ENCODE results near the gene SEL1L3. TPM values are rescaled to one million over a fixed set of nuclear protein-coding genes. Genes with fewer than 3 reads are reported as not detected.

The SEL1L3 gene
- polyA plus RNA-seq, 1 of the 3 experiments (the other 2 are of a cell fraction): 2.2 TPM

GRCh38 chr4:25725870-25726269, 136.9 kb downstream of the SEL1L3 start:
- Histone ChIP-seq H3K27me3 (ENCODE audit: insufficient read depth) (no peaks in the 10 kb centered on the region; the same call in 1 of the 2 replicates), H3K9ac (no peak overlapping the region), H3K36me3 (replicated peaks in 1 of 2; ENCODE audit: control insufficient read depth in 1 of 2, insufficient read depth in 2 of 2, low read length in 1 of 2) (no peaks in the 10 kb centered on the region), H3K79me2 (ENCODE audit: insufficient read depth) (no peaks in the 10 kb centered on the region), H3K4me2 (no peak overlapping the region), H3K27ac (ENCODE audit: low read depth in 2 of 2, low read length in 1 of 2) (no peak overlapping the region), H3K4me3 (ENCODE audit: low read depth in 2 of 2, low read length in 1 of 2) (no peak overlapping the region), H3K9me3 (no peaks in the 10 kb centered on the region), H3F3A (replicated peaks; ENCODE audit: insufficient read depth) (no peaks in the 10 kb centered on the region), H4K20me1 (ENCODE audit: insufficient read depth) (no peaks in the 10 kb centered on the region), H2AFZ (ENCODE audit: low read depth) (no peak overlapping the region), H3K9me2 (no peaks in the 10 kb centered on the region), H3K4me1 (ENCODE audit: control insufficient read depth in 1 of 2, insufficient read depth in 2 of 2, low read depth in 1 of 2, low read length in 1 of 2) (no peaks in the 10 kb centered on the region)
- 65% methylated on average over 7 of the region's 7 CpGs for WGBS (ENCODE audit: low lambda C conversion rate)
- no peak for TF ChIP-seq JUND (IDR thresholded peaks at IDR 0.05)
- no peak for TF ChIP-seq IRF3 (IDR thresholded peaks at IDR 0.05; ENCODE audit: low read depth, low read length)
- POLR2A ChIA-PET: no interaction called here
- no peak for DNase-seq
- CTCF ChIA-PET: no interaction called here

- Histone ChIP-seq H3K27me3 (ENCODE audit: insufficient read depth) (no peaks in the 10 kb centered on the region; the same call in 1 of the 2 replicates), H3K9me2 (no peaks in the 10 kb centered on the region), H3K79me2 (ENCODE audit: insufficient read depth) (no peaks in the 10 kb centered on the region), H2AFZ (ENCODE audit: low read depth) (no peak overlapping the region), H4K20me1 (ENCODE audit: insufficient read depth) (no peaks in the 10 kb centered on the region), H3K9me3 (no peaks in the 10 kb centered on the region), H3K4me2 (no peak overlapping the region), H3K36me3 (replicated peaks in 1 of 2; ENCODE audit: control insufficient read depth in 1 of 2, insufficient read depth in 2 of 2, low read length in 1 of 2) (no peaks in the 10 kb centered on the region), H3K9ac (no peak overlapping the region), H3K4me3 (ENCODE audit: low read depth in 2 of 2, low read length in 1 of 2) (no peak overlapping the region), H3K27ac (ENCODE audit: low read depth in 2 of 2, low read length in 1 of 2) (no peak overlapping the region), H3K4me1 (ENCODE audit: control insufficient read depth in 1 of 2, insufficient read depth in 2 of 2, low read depth in 1 of 2, low read length in 1 of 2) (no peaks in the 10 kb centered on the region), H3F3A (replicated peaks; ENCODE audit: insufficient read depth) (no peaks in the 10 kb centered on the region)
- DNase-seq: no peak
- ChIA-PET CTCF (no interaction called here), POLR2A (no interaction called here)
- WGBS (ENCODE audit: low lambda C conversion rate): 63% methylated on average over 1 of the region's 1 CpG
- TF ChIP-seq TAF1 (IDR thresholded peaks at IDR 0.05; ENCODE audit: borderline replicate concordance, low read depth, low read length) (no peak), FOXJ3 (CRISPR knock-in tag; IDR thresholded peaks at IDR 0.05) (no peak)
These were observed 139.4 kb downstream of the SEL1L3 start for GRCh38 chr4:25723409-25723808.

DNA sequence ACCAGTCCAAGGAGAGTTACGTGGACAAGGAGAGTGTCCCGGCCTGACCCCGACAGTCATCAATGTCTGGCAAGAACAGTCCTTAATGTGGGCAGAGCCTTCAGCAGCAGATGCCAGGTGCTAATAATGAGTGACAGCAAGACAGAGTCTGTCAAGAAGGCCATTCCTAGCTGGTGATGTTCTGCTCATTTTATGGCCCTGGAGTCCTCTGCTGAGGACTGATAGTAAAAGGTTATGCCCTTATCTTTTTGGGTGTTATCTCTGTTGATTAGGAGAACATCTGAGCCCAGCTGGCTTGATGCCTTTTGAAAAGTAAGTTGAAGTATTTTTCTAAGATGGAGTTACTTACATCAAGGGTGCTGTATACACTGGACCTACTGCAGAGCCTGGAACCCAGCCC, 139.8 kb downstream of the SEL1L3 start:
- no peak for DNase-seq
- no peak overlapping the region for H3K4me3 ChIP-seq (ENCODE audit: low read depth in 2 of 2, low read length in 1 of 2)
- no peaks in the 10 kb centered on the region for H3K9me2 ChIP-seq
- no peak overlapping the region for H3K9ac ChIP-seq
- ChIA-PET CTCF (interaction anchor here (1.7 kb wide), 1 partner anchor 282 kb away, joined by 4 read pairs; no protein-coding TSS in a partner anchor), POLR2A (no interaction called here)
- H4K20me1 ChIP-seq (ENCODE audit: insufficient read depth): no peaks in the 10 kb centered on the region
- no peak overlapping the region for H3K27ac ChIP-seq (ENCODE audit: low read depth in 2 of 2, low read length in 1 of 2)
- no peaks in the 10 kb centered on the region for H3K79me2 ChIP-seq (ENCODE audit: insufficient read depth)
- H2AFZ ChIP-seq (ENCODE audit: low read depth): no peak overlapping the region
- H3F3A ChIP-seq (replicated peaks; ENCODE audit: insufficient read depth): no peaks in the 10 kb centered on the region
- no peak overlapping the region for H3K4me2 ChIP-seq
- no peaks in the 10 kb centered on the region; the same call in 1 of the 2 replicates for H3K27me3 ChIP-seq (ENCODE audit: insufficient read depth)
- no peaks in the 10 kb centered on the region for H3K9me3 ChIP-seq
- no peaks in the 10 kb centered on the region for H3K4me1 ChIP-seq (ENCODE audit: control insufficient read depth in 1 of 2, insufficient read depth in 2 of 2, low read depth in 1 of 2, low read length in 1 of 2)
- WGBS (ENCODE audit: low lambda C conversion rate): 79% methylated on average over 3 of the region's 3 CpGs
- no peaks in the 10 kb centered on the region for H3K36me3 ChIP-seq (replicated peaks in 1 of 2; ENCODE audit: control insufficient read depth in 1 of 2, insufficient read depth in 2 of 2, low read length in 1 of 2)
- TF ChIP-seq JUND (IDR thresholded peaks at IDR 0.05): no peak
- no peak for TF ChIP-seq MAX (IDR thresholded peaks at IDR 0.05; ENCODE audit: low read depth)
- TF ChIP-seq, protein P1, sequence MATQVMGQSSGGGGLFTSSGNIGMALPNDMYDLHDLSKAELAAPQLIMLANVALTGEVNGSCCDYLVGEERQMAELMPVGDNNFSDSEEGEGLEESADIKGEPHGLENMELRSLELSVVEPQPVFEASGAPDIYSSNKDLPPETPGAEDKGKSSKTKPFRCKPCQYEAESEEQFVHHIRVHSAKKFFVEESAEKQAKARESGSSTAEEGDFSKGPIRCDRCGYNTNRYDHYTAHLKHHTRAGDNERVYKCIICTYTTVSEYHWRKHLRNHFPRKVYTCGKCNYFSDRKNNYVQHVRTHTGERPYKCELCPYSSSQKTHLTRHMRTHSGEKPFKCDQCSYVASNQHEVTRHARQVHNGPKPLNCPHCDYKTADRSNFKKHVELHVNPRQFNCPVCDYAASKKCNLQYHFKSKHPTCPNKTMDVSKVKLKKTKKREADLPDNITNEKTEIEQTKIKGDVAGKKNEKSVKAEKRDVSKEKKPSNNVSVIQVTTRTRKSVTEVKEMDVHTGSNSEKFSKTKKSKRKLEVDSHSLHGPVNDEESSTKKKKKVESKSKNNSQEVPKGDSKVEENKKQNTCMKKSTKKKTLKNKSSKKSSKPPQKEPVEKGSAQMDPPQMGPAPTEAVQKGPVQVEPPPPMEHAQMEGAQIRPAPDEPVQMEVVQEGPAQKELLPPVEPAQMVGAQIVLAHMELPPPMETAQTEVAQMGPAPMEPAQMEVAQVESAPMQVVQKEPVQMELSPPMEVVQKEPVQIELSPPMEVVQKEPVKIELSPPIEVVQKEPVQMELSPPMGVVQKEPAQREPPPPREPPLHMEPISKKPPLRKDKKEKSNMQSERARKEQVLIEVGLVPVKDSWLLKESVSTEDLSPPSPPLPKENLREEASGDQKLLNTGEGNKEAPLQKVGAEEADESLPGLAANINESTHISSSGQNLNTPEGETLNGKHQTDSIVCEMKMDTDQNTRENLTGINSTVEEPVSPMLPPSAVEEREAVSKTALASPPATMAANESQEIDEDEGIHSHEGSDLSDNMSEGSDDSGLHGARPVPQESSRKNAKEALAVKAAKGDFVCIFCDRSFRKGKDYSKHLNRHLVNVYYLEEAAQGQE (IDR thresholded peaks at IDR 0.05; ENCODE audit: low read depth, low read length): no peak
- TF ChIP-seq MXI1 (IDR thresholded peaks at IDR 0.05; ENCODE audit: low read depth, low read length): no peak
- no peak for TF ChIP-seq RXRA (IDR thresholded peaks at IDR 0.05; ENCODE audit: borderline replicate concordance, low read depth)
- TF ChIP-seq IRF3 (IDR thresholded peaks at IDR 0.05; ENCODE audit: low read depth, low read length): no peak
- TF ChIP-seq, protein P2, sequence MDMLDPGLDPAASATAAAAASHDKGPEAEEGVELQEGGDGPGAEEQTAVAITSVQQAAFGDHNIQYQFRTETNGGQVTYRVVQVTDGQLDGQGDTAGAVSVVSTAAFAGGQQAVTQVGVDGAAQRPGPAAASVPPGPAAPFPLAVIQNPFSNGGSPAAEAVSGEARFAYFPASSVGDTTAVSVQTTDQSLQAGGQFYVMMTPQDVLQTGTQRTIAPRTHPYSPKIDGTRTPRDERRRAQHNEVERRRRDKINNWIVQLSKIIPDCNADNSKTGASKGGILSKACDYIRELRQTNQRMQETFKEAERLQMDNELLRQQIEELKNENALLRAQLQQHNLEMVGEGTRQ (IDR thresholded peaks at IDR 0.05; ENCODE audit: borderline replicate concordance, low read depth, low read length): no peak
- no peak for TF ChIP-seq EP300 (IDR thresholded peaks at IDR 0.05; ENCODE audit: borderline replicate concordance in 1 of 2, low read depth in 1 of 2, low read length in 1 of 2)
- no peak for TF ChIP-seq GATA2 (CRISPR knock-in tag; IDR thresholded peaks at IDR 0.05)
- TF ChIP-seq NRF1 (IDR thresholded peaks at IDR 0.05; ENCODE audit: low read depth, low read length): no peak
- TF ChIP-seq RFX5 (IDR thresholded peaks at IDR 0.05; ENCODE audit: low read length): no peak
- TF ChIP-seq RAD21 (IDR thresholded peaks at IDR 0.05; ENCODE audit: low read length): no peak
